ENCODE data around the gene RASGRF2.

- TF ChIP-seq POLR2A (IDR thresholded peaks at IDR 0.05) (no peak), CTCF (IDR thresholded peaks at IDR 0.05) (no peak)
These were observed 85.9 kb downstream of the RASGRF2 start for GRCh38 chr5:81046041-81046440.
